ENCODE measurements around the gene MDFI.

MDFI gene

DNA sequence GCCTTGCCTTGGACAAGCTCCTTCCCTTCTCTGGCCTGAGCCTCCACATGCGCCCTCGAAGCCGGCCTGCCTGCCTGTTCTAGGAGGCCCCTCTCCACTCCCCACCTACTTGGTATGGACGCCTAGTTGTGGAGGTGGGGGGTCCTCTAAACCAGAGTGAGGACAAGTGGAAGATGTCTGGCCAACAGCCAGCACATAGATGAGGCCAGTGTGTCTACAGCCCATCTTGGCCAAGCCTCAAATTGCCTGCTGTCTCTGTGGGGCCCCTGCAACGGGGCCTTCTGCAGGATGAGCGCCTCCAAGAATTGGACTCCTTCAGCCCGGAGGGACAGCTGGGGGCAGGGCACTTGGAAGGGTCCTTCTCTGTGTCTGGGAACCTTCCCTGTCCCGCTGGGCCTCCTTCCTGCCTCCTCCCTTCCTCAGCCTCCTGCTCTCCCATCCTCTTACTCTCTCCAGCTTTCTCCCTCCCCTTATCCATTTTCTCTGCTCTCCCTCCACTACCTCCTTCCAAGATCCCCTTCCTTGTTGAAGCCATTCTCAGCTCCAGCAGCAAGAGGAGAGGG, 1.6 kb downstream of the MDFI start:
- H3K4me3 ChIP-seq = peak overlapping the region; percentile 92
- TF ChIP-seq EZH2 (IDR thresholded peaks at IDR 0.05) (no peak), FOXP2 (optimal IDR thresholded peaks at IDR 0.05; ENCODE audit: control extremely low read depth, extremely low read length, insufficient read depth) (no peak), POLR2AphosphoS5 (IDR thresholded peaks at IDR 0.05; ENCODE audit: borderline replicate concordance, low read depth, low read length) (peak; percentile 41)
- peak overlapping the region; percentile 100 for H3K27ac ChIP-seq
- peak overlapping the region; percentile 96 for H3K9ac ChIP-seq (ENCODE audit: insufficient read length)
- peaks cover 48% of the 10 kb centered on the region for H3K36me3 ChIP-seq (ENCODE audit: insufficient read depth, low read length)
- DNase-seq (ENCODE audit: low read depth, low spot score) = no peak
- H3K9me3 ChIP-seq (ENCODE audit: low read depth, low read length) = no peaks in the 10 kb centered on the region

DNA sequence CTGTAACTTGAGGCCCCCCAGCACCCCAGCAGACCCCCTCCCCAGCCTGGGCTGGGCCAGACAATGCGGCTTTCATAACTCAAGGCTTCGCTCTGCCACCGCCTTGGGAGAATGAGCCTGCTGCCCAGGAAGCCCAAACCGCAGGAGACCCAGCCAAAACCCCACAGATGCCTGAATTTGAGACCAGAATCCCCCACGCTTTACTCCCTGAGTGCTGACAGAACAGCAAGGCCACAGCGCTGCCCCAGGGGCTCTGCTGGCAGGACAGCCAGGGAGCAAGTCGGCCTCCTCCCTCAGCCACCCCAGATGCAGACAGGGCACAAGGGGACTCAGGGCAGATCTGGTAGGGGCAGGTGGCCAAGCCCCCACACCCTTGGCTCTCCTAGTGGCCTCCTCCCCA, 2.2 kb downstream of the MDFI start:
- Histone ChIP-seq H3K4me3 (peak overlapping the region; percentile 92), H3K9me3 (ENCODE audit: low read depth, low read length) (no peaks in the 10 kb centered on the region), H3K36me3 (ENCODE audit: insufficient read depth, low read length) (peaks cover 53% of the 10 kb centered on the region), H3K9ac (ENCODE audit: insufficient read length) (peak overlapping the region; percentile 96), H3K27ac (peak overlapping the region; percentile 100)
- no peak for DNase-seq (ENCODE audit: low read depth, low spot score)
- TF ChIP-seq EZH2 (IDR thresholded peaks at IDR 0.05) (no peak), FOXP2 (optimal IDR thresholded peaks at IDR 0.05; ENCODE audit: control extremely low read depth, extremely low read length, insufficient read depth) (no peak), POLR2AphosphoS5 (IDR thresholded peaks at IDR 0.05; ENCODE audit: borderline replicate concordance, low read depth, low read length) (no peak; the same call in 1 of the 2 replicates)

DNA sequence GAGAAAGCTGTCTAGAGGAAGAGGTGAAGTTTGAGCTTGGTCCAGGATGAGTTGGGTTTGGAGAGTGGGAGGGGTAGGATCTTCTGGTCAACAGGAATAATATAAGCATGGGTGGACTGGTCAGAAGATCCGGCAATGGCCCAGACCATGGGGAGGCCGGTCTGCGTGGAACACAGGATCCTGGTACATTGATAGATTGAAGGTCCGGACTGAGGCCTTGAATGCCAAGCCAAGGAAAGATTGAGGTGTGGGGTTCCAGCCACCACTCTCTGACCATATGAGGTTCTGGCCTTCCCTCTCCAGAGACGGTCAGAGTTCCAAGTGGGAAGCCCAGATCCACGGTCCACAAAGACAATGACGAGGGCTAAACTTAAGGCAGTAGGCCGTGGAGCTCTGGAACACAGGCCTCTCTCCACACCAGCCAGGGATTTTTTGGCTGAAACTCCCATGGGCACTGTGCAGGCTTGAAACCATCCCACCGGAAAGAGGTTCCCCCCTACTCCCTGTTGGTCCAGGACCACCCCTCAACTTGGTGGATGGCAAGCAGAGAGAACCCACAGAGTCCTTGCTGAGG, 3.2 kb downstream of the MDFI start:
- TF ChIP-seq POLR2AphosphoS5 (IDR thresholded peaks at IDR 0.05; ENCODE audit: borderline replicate concordance, low read depth, low read length) (no peak; the same call in 1 of the 2 replicates), FOXP2 (optimal IDR thresholded peaks at IDR 0.05; ENCODE audit: control extremely low read depth, extremely low read length, insufficient read depth) (no peak), EZH2 (IDR thresholded peaks at IDR 0.05) (no peak)
- Histone ChIP-seq H3K4me3 (peak overlapping the region; percentile 92), H3K9me3 (ENCODE audit: low read depth, low read length) (no peaks in the 10 kb centered on the region), H3K27ac (peak overlapping the region; percentile 100), H3K9ac (ENCODE audit: insufficient read length) (peak overlapping the region; percentile 96), H3K36me3 (ENCODE audit: insufficient read depth, low read length) (peaks cover 63% of the 10 kb centered on the region)
- DNase-seq (ENCODE audit: low read depth, low spot score) = no peak

GRCh38 chr6:41642090-41642959, 4.1 kb downstream of the MDFI start:
- peak overlapping the region; percentile 100 for H3K27ac ChIP-seq
- no peak for DNase-seq (ENCODE audit: low read depth, low spot score)
- H3K4me3 ChIP-seq = peak overlapping the region; percentile 92
- H3K9ac ChIP-seq (ENCODE audit: insufficient read length) = peak overlapping the region; percentile 96
- no peak for TF ChIP-seq POLR2AphosphoS5 (IDR thresholded peaks at IDR 0.05; ENCODE audit: borderline replicate concordance, low read depth, low read length)
- TF ChIP-seq FOXP2 (optimal IDR thresholded peaks at IDR 0.05; ENCODE audit: control extremely low read depth, extremely low read length, insufficient read depth) = no peak
- TF ChIP-seq EZH2 (IDR thresholded peaks at IDR 0.05) = no peak
- H3K36me3 ChIP-seq (ENCODE audit: insufficient read depth, low read length) = peaks cover 72% of the 10 kb centered on the region
- no peaks in the 10 kb centered on the region for H3K9me3 ChIP-seq (ENCODE audit: low read depth, low read length)

GRCh38 chr6:41642960-41643898, 5.0 kb downstream of the MDFI start:
- Histone ChIP-seq H3K27ac (peak overlapping the region; percentile 100), H3K9me3 (ENCODE audit: low read depth, low read length) (no peaks in the 10 kb centered on the region), H3K9ac (ENCODE audit: insufficient read length) (peak overlapping the region; percentile 96), H3K36me3 (ENCODE audit: insufficient read depth, low read length) (peaks cover 81% of the 10 kb centered on the region), H3K4me3 (peak overlapping the region; percentile 92)
- peak; percentile 97 for DNase-seq (ENCODE audit: low read depth, low spot score)
- TF ChIP-seq POLR2AphosphoS5 (IDR thresholded peaks at IDR 0.05; ENCODE audit: borderline replicate concordance, low read depth, low read length) (peak; percentile 75), FOXP2 (optimal IDR thresholded peaks at IDR 0.05; ENCODE audit: control extremely low read depth, extremely low read length, insufficient read depth) (no peak)

DNA sequence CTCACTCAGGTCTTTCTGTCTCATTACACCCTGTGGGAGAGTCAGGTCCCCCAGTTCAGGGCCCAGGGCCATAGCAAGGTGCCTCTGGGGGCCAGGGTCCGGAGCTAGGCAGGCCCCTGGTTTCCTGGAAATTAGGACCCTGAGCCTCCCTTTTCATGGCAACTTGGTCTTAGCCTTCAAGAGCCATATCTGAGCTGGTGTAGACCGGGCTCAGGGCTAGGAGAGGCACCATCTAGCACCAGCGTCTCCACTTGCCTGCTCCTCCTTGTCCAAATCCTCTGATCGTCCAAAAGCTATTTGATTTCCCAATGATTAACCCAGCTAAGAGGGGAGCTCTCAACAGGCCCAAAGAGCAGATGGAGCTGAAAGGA, 5.6 kb downstream of the MDFI start:
- Histone ChIP-seq H3K27ac (peak overlapping the region; percentile 100), H3K36me3 (ENCODE audit: insufficient read depth, low read length) (peaks cover 88% of the 10 kb centered on the region), H3K4me3 (peak overlapping the region; percentile 72), H3K9me3 (ENCODE audit: low read depth, low read length) (no peaks in the 10 kb centered on the region), H3K9ac (ENCODE audit: insufficient read length) (peak overlapping the region; percentile 73)
- no peak for DNase-seq (ENCODE audit: low read depth, low spot score)
- TF ChIP-seq FOXP2 (optimal IDR thresholded peaks at IDR 0.05; ENCODE audit: control extremely low read depth, extremely low read length, insufficient read depth) = no peak
- no peak; the same call in 1 of the 2 replicates for TF ChIP-seq POLR2AphosphoS5 (IDR thresholded peaks at IDR 0.05; ENCODE audit: borderline replicate concordance, low read depth, low read length)
- no peak for TF ChIP-seq EZH2 (IDR thresholded peaks at IDR 0.05)

DNA sequence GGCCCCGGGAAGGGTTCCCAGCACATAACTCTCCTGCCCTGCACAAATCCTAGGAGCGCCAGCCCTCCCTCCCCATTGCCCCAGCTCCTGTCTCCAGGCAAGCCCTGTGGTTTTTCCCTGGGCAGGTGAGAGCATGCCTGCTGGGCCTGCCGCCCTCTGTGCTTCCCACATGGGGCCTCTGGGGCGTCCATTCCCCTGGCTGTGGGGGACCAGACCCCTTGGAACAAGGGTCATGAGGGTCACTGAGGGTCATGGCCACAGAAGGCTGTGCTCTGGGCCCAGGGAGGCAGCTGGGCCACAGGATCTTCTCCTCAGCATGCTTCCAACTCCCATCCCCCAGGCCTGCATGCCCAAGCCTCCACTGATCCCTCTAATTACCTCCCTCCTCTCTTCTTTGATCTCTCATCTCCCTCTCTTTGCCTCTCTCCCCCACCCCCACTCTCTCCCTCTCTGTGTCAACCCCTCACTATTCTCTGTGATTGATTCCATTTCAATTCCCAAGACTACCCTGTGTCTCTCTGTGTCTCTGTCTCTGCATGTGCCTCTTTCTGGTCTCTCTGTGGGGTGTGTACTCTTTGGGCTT, 6.1 kb downstream of the MDFI start:
- no peaks in the 10 kb centered on the region for H3K9me3 ChIP-seq (ENCODE audit: low read depth, low read length)
- no peak for DNase-seq (ENCODE audit: low read depth, low spot score)
- H3K9ac ChIP-seq (ENCODE audit: insufficient read length) = peak overlapping the region; percentile 73
- TF ChIP-seq FOXP2 (optimal IDR thresholded peaks at IDR 0.05; ENCODE audit: control extremely low read depth, extremely low read length, insufficient read depth) (no peak), POLR2AphosphoS5 (IDR thresholded peaks at IDR 0.05; ENCODE audit: borderline replicate concordance, low read depth, low read length) (peak; percentile 54; the same call in 1 of the 2 replicates)
- peaks cover 89% of the 10 kb centered on the region for H3K36me3 ChIP-seq (ENCODE audit: insufficient read depth, low read length)
- peak overlapping the region; percentile 72 for H3K4me3 ChIP-seq
- H3K27ac ChIP-seq = peak overlapping the region; percentile 100
